H9 (cell line): Measurements from ENCODE around the gene ZNF524. TPM values are rescaled to one million over a fixed set of nuclear protein-coding genes. Genes with fewer than 3 reads are reported as not detected.

ENCODE experiments used
- DNase-seq: peaks from one replicate; pipeline ENCODE4 v3.0.0-alpha.2; 2017
- H2AFZ ChIP-seq: one replicate; pipeline ENCODE4 v1.6.1; 2013; ENCODE audit warnings: mild to moderate bottlenecking, low read length, control low read depth, moderate library complexity
- H2AK5ac ChIP-seq: 2 replicates; pipeline ENCODE4 v1.6.1; 2013; ENCODE audit warnings: low read length, control low read depth, mixed read lengths; ENCODE audit not compliant: insufficient read length
- H2BK120ac ChIP-seq: one replicate; pipeline ENCODE4 v1.6.1; 2013; ENCODE audit warnings: low read depth, mild to moderate bottlenecking, low read length, control low read depth, inconsistent platforms; ENCODE audit not compliant: poor library complexity, severe bottlenecking
- H2BK12ac ChIP-seq: 2 replicates; pipeline ENCODE4 v1.6.1; 2013; ENCODE audit warnings: low read length, control low read depth, mixed read lengths, low read depth; ENCODE audit not compliant: insufficient read length
- H2BK15ac ChIP-seq: 2 replicates; pipeline ENCODE4 v1.6.1; 2013; ENCODE audit warnings: low read depth, low read length, control low read depth
- H2BK20ac ChIP-seq: one replicate; pipeline ENCODE4 v1.6.1; 2013; ENCODE audit warnings: low read depth, mild to moderate bottlenecking, low read length, control low read depth, inconsistent platforms; ENCODE audit not compliant: poor library complexity, severe bottlenecking
- H2BK5ac ChIP-seq: 2 replicates; pipeline ENCODE4 v1.6.1; 2013; ENCODE audit warnings: low read length, control low read depth, mixed read lengths; ENCODE audit not compliant: insufficient read length
- H3K14ac ChIP-seq: 2 replicates; pipeline ENCODE4 v1.6.1; 2013; ENCODE audit warnings: low read length, control low read depth; ENCODE audit not compliant: insufficient read depth
- H3K18ac ChIP-seq: 2 replicates; pipeline ENCODE4 v1.6.1; 2013; ENCODE audit warnings: low read depth, mild to moderate bottlenecking, mixed read lengths, low read length, control low read depth; ENCODE audit not compliant: insufficient read length
- H3K23ac ChIP-seq: 2 replicates; pipeline ENCODE4 v1.6.1; 2013; ENCODE audit warnings: low read length, control low read depth, mixed read lengths, low read depth; ENCODE audit not compliant: insufficient read length
- H3K23me2 ChIP-seq: 2 replicates; pipeline ENCODE4 v1.6.1; 2013; ENCODE audit warnings: low read depth, mild to moderate bottlenecking, mixed read lengths, low read length, control low read depth; ENCODE audit not compliant: insufficient read length, poor library complexity, severe bottlenecking
- H3K27ac ChIP-seq: 2 replicates; pipeline ENCODE4 v1.5.1; 2013; ENCODE audit warnings: low read length, control low read depth, mixed read lengths, low read depth; ENCODE audit not compliant: insufficient read length
- H3K27me3 ChIP-seq: 2 replicates; pipeline ENCODE4 v1.6.1; 2013; ENCODE audit warnings: low read length, control low read depth, inconsistent platforms; ENCODE audit not compliant: insufficient read depth
- H3K4ac ChIP-seq: 2 replicates; pipeline ENCODE4 v1.6.1; 2013; ENCODE audit warnings: low read depth, mild to moderate bottlenecking, control low read depth, inconsistent platforms, low read length, moderate library complexity
- H3K4me1 ChIP-seq: 2 replicates; pipeline ENCODE4 v1.6.1; 2013; ENCODE audit warnings: low read length, control low read depth, inconsistent platforms; ENCODE audit not compliant: insufficient read depth
- H3K4me2 ChIP-seq: 2 replicates; pipeline ENCODE4 v1.6.1; 2013; ENCODE audit warnings: low read length, control low read depth, mixed read lengths; ENCODE audit not compliant: insufficient read length, insufficient read depth
- H3K56ac ChIP-seq: 2 replicates; pipeline ENCODE4 v1.6.1; 2013; ENCODE audit warnings: low read depth, mild to moderate bottlenecking, mixed read lengths, low read length, control low read depth; ENCODE audit not compliant: insufficient read length
- H3K79me1 ChIP-seq: 2 replicates; pipeline ENCODE4 v1.6.1; 2013; ENCODE audit warnings: low read depth, mild to moderate bottlenecking, moderate library complexity, low read length, control low read depth, inconsistent platforms; ENCODE audit not compliant: insufficient read depth, poor library complexity, severe bottlenecking
- H3K79me2 ChIP-seq: 2 replicates; pipeline ENCODE4 v1.6.1; 2013; ENCODE audit warnings: low read length, control low read depth, inconsistent platforms; ENCODE audit not compliant: insufficient read depth
- H3K9ac ChIP-seq: 2 replicates; pipeline ENCODE4 v1.6.1; 2013; ENCODE audit warnings: low read length, control low read depth, mixed read lengths; ENCODE audit not compliant: insufficient read length; ENCODE audit errors: extremely low read depth
- H3K9me3 ChIP-seq: one replicate; pipeline ENCODE4 v1.6.1; 2013; ENCODE audit warnings: low read depth, low read length, inconsistent platforms; ENCODE audit not compliant: control insufficient read depth
- H3T11ph ChIP-seq: one replicate; pipeline ENCODE4 v1.6.1; 2013; ENCODE audit warnings: mild to moderate bottlenecking, low read length, control low read depth, inconsistent platforms
- H4K20me1 ChIP-seq: one replicate; pipeline ENCODE4 v1.6.1; 2013; ENCODE audit not compliant: control insufficient read depth, insufficient read length, insufficient read depth
- H4K5ac ChIP-seq: 2 replicates; pipeline ENCODE4 v1.6.1; 2013; ENCODE audit warnings: low read depth, mild to moderate bottlenecking, mixed read lengths, low read length, control low read depth; ENCODE audit not compliant: insufficient read length
- H4K8ac ChIP-seq: replicated peaks from 2 replicates; pipeline ENCODE4 v1.6.1; 2013; ENCODE audit warnings: low read length, control low read depth, mixed read lengths, low read depth; ENCODE audit not compliant: insufficient read length
- H4K91ac ChIP-seq: 2 replicates; pipeline ENCODE4 v1.6.1; 2013; ENCODE audit warnings: low read depth, mild to moderate bottlenecking, moderate library complexity, mixed read lengths, low read length, control low read depth; ENCODE audit not compliant: insufficient read length
- H3K27ac Mint-ChIP-seq, 3 experiments: 2 replicates in 2 of 3; 3 replicates in 1 of 3; pipeline ENCODE4 v1.8.0; 2020 to 2021; ENCODE audit warnings: mixed read lengths in 3 of 3, mild to moderate bottlenecking in 1 of 3, moderate library complexity in 1 of 3
- H3K27me3 Mint-ChIP-seq: 2 replicates; pipeline ENCODE4 v1.8.0; 2021; ENCODE audit warnings: low read depth, mild to moderate bottlenecking, moderate library complexity, mixed read lengths
- H3K36me3 Mint-ChIP-seq, 3 experiments: 2 replicates in 2 of 3; 3 replicates in 1 of 3; pipeline ENCODE4 v1.8.0; 2020 to 2021; ENCODE audit warnings: low read depth in 3 of 3, mixed read lengths in 3 of 3; ENCODE audit not compliant: insufficient read depth in 1 of 3
- H3K4me1 Mint-ChIP-seq, 2 experiments: 2 replicates each; pipeline ENCODE4 v1.8.0; 2020; ENCODE audit warnings: mixed read lengths in 2 of 2
- H3K4me3 Mint-ChIP-seq, 2 experiments: 2 replicates in 1 of 2; 3 replicates in 1 of 2; pipeline ENCODE4 v1.8.0; 2020 to 2021; ENCODE audit warnings: mild to moderate bottlenecking in 2 of 2, mixed read lengths in 2 of 2, moderate library complexity in 1 of 2
- H3K9me3 Mint-ChIP-seq, 2 experiments: 2 replicates in 1 of 2; 3 replicates in 1 of 2; pipeline ENCODE4 v1.8.0; 2020; ENCODE audit warnings: mild to moderate bottlenecking in 2 of 2, mixed read lengths in 2 of 2, moderate library complexity in 1 of 2
- WGBS: extraction: QIAGEN DNeasy Blood & Tissue Kit; methylation state at CpG from one replicate; pipeline ENCODE4 v1.1.7; 2013; ENCODE audit warnings: missing lambda C conversion rate, low lambda C conversion rate, mixed read lengths; ENCODE audit not compliant: insufficient read length; ENCODE audit errors: extremely low coverage; 5-methylcytosine and 5-hydroxymethylcytosine counted together
- total RNA-seq: library from RNA; stranded (reverse); gene quantifications from 2 replicates; pipeline ENCODE4 v1.2.1, GENCODE V29; 2021
- TF ChIP-seq, protein P1 (sequence below): fragments of 200-600 bp; sonication (generic); conservative IDR thresholded peaks from 3 replicates; pipeline ENCODE4 v1.8.0; 2021; ENCODE audit warnings: antibody characterized with exemption, mild to moderate bottlenecking

ZNF524 gene
- total RNA-seq, 1 experiment from 2014 or later, result 3.0 TPM

DNA sequence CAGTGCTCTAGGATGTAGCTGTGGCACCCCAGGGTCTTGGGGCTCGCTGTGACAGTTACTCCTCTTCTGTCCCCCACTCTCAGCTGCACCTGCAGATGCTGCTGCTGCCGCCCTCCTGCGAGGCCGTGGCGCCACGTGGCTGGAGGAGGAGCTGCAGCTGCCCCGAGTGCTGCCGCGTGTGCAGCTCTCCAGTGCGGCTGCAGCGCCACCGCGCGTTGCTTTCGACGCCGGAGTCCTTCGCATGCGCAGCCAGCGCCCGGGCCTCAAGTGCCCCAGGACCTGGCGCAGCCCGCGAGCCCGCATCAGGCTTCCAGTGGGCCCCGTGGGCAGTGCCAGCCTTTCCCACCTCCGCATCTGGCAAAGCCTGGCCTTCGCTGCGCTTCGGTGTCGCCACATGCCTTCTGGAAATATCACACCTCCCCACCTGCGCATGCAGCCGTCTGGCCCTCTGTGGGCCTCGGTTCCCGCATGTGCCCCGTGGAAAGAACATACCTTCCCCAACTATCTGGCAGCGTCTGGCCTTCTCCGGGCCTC lies 40.0 kb downstream of the ZNF524 start:
- WGBS, result no CpG with 5 or more reads among the region's 38 CpGs
- peak; percentile 80 for DNase-seq

More for the DNA sequence above, 40.0 kb downstream of the ZNF524 start:
- peaks cover 17 to 24% (median 23%) of the 10 kb centered on the region in 3 experiments; a peak in 6 of 7 replicates for H3K36me3 Mint-ChIP-seq
- Histone ChIP-seq H3K27ac (no peak overlapping the region), H2BK20ac (no peak overlapping the region), H3K56ac (no peak overlapping the region), H3K27me3 (no peaks in the 10 kb centered on the region), H3K4ac (no peak overlapping the region), H3K4me2 (peak overlapping the region; percentile 58), H2BK5ac (no peak overlapping the region), H3K4me1 (0 out of 2 replicates have a peak, but pooled peaks cover 2% of the 10 kb centered on the region), H3K79me1 (peaks cover 9% of the 10 kb centered on the region), H3K79me2 (peaks cover 15% of the 10 kb centered on the region; the same call in 1 of the 2 replicates), H3K23ac (no peak overlapping the region), H3K9me3 (no peaks in the 10 kb centered on the region), H4K91ac (no peak overlapping the region), H2BK15ac (no peak overlapping the region), H2AFZ (no peak overlapping the region), H3T11ph (no peak overlapping the region), H3K23me2 (peaks cover 36% of the 10 kb centered on the region), H3K9ac (no peak overlapping the region), H2BK120ac (no peak overlapping the region), H3K18ac (no peak overlapping the region), H2AK5ac (no peak overlapping the region), H2BK12ac (no peak overlapping the region), H4K8ac (no peak overlapping the region), H4K20me1 (no peaks in the 10 kb centered on the region), H4K5ac (no peak overlapping the region), H3K14ac (no peak overlapping the region)
- TF ChIP-seq, protein P1, sequence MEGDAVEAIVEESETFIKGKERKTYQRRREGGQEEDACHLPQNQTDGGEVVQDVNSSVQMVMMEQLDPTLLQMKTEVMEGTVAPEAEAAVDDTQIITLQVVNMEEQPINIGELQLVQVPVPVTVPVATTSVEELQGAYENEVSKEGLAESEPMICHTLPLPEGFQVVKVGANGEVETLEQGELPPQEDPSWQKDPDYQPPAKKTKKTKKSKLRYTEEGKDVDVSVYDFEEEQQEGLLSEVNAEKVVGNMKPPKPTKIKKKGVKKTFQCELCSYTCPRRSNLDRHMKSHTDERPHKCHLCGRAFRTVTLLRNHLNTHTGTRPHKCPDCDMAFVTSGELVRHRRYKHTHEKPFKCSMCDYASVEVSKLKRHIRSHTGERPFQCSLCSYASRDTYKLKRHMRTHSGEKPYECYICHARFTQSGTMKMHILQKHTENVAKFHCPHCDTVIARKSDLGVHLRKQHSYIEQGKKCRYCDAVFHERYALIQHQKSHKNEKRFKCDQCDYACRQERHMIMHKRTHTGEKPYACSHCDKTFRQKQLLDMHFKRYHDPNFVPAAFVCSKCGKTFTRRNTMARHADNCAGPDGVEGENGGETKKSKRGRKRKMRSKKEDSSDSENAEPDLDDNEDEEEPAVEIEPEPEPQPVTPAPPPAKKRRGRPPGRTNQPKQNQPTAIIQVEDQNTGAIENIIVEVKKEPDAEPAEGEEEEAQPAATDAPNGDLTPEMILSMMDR, result no peak; the same call in 2 of the 3 replicates
- peak overlapping the region; percentile 80 to 97 for H3K4me3 Mint-ChIP-seq
- H3K27me3 Mint-ChIP-seq, result peaks cover 3% of the 10 kb centered on the region; the same call in 1 of the 2 replicates
- H3K27ac Mint-ChIP-seq, result peak overlapping the region; percentile 47 to 94 (median 90); a peak in 4 of 7 replicates
- peaks cover 30 to 46% of the 10 kb centered on the region in 2 experiments for H3K4me1 Mint-ChIP-seq
- peaks cover 0 to 4% of the 10 kb centered on the region in 2 experiments; a peak in 3 of 5 replicates for H3K9me3 Mint-ChIP-seq
